GM12865 (cell line): ENCODE data around the gene MYMX.
A peak's percentile ranks its signal among the peaks of the same experiment; 100 is the strongest.

Source experiments
- DNase-seq: peaks from one replicate; pipeline ENCODE4 v3.0.0; 2010; ENCODE audit warnings: low read depth
- H3K4me3 ChIP-seq: 2 replicates; pipeline ENCODE4 v1.5.1; 2011; ENCODE audit warnings: mild to moderate bottlenecking, low read depth, low read length, control low read depth
- CTCF ChIP-seq: IDR thresholded peaks from 2 replicates; pipeline ENCODE4 v1.5.1; 2011; ENCODE audit warnings: low read length, control low read depth, low read depth, inconsistent platforms; ENCODE audit not compliant: insufficient read depth; ENCODE audit errors: missing control alignments

Gene MYMX

DNA sequence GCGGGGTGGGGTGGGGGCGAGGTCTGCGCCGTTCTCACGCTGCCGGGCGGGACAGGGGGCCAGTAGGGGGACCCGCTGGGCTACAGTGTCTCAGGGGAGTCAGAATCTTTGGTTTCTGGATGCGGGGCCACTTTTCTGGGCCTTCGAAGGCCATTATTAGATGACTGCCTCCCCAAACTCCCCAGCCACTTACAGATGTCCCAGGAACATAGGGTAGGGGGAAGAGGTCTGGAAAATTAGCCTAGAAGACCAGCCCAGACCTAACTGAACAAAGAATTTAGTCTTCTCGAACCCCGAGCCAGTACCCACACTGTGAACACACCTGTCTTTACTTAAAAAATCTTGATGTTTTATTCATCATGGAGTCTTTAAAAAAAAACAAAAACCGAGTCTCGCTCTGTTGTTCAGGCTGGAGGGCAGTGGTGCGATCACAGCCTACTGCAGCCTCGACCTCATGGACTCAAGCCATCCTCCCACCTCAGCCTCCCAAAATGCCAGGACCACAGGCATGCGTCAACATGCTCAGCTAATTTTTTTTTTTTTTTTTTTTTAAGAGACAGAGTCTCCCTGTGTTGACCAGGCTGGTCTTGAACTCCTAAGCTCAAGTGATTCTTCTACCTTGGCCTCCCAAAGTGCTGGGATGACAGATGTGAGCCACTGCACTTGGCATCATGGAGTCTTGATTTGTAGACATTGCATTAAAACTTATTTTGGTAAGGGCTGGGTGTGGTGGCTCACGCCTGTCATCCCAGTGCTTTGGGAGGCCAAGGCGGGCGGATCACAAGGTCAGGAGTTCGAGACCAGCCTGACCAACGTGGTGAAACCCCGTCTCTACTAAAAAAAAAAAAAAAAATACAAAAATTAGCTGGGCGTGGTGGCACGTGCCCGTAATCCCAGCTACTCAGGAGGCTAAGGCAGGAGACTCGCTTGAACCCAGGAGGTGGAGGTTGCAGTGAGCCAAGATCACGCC is 3.4 kb downstream of the MYMX start:
- DNase-seq = no peak
- TF ChIP-seq CTCF = peak; percentile 1
- peak overlapping the region; percentile 73 for H3K4me3 ChIP-seq

GRCh38 chr6:44220913-44221290 is 4.2 kb downstream of the MYMX start:
- no peak overlapping the region for H3K4me3 ChIP-seq
- no peak for DNase-seq
- TF ChIP-seq CTCF = no peak

DNA sequence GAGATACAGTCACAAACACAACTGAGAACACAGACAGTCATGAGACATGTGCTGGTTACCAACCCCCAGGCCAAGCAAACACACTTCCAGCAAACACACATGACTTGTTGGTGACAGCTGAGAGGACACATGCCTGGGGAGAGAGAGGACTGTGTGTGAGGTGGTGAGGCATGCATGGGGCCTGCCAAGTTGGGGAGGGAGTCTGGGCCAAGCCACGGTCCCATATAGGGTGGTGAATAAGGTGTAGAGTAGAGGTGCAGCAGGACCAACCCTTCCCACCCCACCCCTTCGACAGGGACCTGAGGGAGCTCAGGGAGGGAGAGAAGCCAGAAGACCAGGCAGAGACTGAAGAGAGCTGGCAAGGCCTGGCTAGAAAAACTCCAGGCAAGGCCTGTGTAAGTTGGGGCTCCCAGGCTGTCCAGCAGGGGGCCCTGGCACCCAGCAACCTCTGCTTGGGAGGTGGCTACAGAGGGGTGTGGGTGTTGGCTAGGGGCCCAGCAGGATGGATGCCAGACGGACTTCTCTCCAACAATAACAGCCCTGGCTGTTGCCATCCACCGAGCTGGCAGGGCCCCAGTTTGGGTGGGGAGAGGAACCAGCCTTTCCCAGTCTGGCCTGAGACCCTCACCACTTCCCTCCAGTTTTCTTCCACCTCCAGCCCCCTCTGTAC is 4.7 kb downstream of the MYMX start:
- TF ChIP-seq CTCF = peak; percentile 93
- no peak overlapping the region for H3K4me3 ChIP-seq

DNA sequence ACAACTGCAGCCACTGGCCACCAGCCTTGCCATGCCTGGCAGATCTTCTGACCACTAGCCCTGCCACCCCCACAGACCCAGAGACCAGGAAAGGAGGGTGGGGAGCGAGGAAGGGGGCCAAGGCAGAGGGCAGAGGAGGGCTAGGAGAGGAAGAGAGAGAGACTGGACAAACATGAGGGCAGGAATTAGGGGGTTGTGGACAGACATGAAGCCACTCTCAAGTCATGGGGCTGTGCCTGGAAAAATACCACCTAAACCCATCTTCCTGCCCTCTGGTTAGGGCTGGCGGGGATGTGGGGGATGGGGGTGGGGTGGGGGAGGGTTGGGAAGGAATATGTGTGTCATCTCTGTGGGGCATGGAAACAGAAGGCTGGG is 5.2 kb downstream of the MYMX start:
- DNase-seq = no peak
- no peak for TF ChIP-seq CTCF
- H3K4me3 ChIP-seq = no peak overlapping the region

More for the DNA sequence above, 4.7 kb downstream of the MYMX start:
- peak; percentile 88 for DNase-seq

- TF ChIP-seq CTCF = no peak
- no peak for DNase-seq
- H3K4me3 ChIP-seq = peak overlapping the region; percentile 51
These were observed 6.0 kb downstream of the MYMX start for GRCh38 chr6:44222486-44223318.

DNA sequence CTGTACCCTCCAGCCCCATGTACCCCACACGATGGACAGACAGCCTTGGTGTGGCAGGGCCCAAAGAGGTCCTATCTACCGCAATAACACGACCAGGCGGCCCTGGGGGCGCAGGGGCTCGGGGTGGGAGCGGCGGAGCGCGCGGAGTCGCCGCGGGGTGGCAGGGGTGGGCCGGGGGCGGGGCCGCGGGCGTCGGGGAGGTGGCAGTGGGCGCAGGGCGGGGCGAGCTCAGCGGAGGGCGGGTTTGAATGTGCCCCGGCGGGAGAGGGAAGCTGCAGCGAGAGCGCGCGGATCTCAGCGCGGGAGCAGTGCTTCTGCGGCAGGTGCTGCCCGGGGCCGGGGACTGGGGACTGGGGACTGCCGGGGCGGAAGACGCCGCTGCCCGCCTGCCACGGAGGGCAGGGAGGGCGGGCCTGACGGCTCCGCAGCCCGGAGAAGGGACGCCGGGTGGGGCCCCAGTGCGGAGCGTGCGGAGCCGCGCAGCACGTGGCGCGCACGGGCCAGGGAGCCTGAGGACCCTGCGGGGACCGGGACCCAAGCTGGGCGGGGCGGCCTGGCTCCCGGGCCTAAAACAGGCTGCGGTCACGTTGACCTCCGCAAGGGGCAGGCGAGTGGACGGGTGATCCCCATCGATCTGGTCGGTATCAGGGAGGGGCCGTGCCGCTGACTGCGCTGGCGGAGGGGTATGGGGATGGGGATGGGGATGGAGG is 6.7 kb downstream of the MYMX start, which contains the start of gene SLC29A1:
TSS of gene SLC29A1 (plus strand) at position 277 of the 710 bp plus-strand sequence. CDS start 3,719 bp downstream, outside the sequence.
- DNase-seq = peak; percentile 86
- peak; percentile 4 for TF ChIP-seq CTCF
- H3K4me3 ChIP-seq = peak within 1 kb of the TSS; percentile 51
